Measurements from ENCODE around the gene PCDHGB3.
"Not testable (repeated sequence)": the region's sequence is repeated elsewhere in the genome, so short reads cannot be mapped to it uniquely, and the experiment has no call there.

Gene PCDHGB3

GRCh38 chr5:141359790-141360426, 10.1 kb upstream of the PCDHGB3 start, which contains the start of gene PCDHGB2:
Gene PCDHGB2, plus strand, starts transcription at chr5:141359994. Its CDS starts 142 bp downstream, at chr5:141360136.
- peak; percentile 3 for DNase-seq

GRCh38 chr5:141360685-141361084, 9.4 kb upstream of the PCDHGB3 start:
- no peak for DNase-seq

GRCh38 chr5:141362719-141363118, 7.3 kb upstream of the PCDHGB3 start:
- no peak for DNase-seq

DNA sequence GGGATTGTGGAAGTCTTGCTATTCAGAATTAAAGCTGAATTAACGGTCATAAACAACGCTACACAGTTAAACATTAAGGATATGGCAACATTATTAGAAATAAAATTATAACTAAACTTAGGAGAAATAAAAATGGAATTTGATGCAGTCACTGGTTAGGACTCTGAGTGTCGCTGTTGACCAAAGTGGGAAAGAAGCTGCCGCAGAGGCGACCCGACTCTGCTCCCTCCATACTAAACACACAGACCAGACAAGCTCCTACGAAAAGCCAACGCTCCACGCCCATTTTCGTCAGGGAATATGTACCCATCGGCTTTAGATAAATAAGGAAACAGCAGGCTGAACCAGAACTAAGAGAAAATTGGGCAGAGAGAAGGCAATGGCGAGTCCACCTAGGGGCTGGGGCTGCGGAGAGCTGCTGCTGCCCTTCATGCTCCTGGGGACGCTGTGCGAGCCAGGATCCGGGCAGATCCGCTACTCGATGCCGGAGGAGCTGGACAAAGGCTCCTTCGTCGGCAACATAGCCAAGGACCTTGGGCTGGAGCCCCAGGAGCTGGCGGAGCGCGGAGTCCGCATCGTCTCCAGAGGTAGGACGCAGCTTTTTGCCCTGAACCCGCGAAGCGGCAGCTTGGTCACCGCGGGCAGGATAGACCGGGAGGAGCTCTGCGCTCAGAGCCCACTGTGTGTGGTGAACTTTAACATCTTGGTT, 5.9 kb upstream of the PCDHGB3 start, which contains the start of gene PCDHGA5:
TSS of gene PCDHGA5 (plus strand) at position 211 of the 709 bp plus-strand sequence. CDS start at position 380, 169 bp downstream.
- DNase-seq, result no peak

DNA sequence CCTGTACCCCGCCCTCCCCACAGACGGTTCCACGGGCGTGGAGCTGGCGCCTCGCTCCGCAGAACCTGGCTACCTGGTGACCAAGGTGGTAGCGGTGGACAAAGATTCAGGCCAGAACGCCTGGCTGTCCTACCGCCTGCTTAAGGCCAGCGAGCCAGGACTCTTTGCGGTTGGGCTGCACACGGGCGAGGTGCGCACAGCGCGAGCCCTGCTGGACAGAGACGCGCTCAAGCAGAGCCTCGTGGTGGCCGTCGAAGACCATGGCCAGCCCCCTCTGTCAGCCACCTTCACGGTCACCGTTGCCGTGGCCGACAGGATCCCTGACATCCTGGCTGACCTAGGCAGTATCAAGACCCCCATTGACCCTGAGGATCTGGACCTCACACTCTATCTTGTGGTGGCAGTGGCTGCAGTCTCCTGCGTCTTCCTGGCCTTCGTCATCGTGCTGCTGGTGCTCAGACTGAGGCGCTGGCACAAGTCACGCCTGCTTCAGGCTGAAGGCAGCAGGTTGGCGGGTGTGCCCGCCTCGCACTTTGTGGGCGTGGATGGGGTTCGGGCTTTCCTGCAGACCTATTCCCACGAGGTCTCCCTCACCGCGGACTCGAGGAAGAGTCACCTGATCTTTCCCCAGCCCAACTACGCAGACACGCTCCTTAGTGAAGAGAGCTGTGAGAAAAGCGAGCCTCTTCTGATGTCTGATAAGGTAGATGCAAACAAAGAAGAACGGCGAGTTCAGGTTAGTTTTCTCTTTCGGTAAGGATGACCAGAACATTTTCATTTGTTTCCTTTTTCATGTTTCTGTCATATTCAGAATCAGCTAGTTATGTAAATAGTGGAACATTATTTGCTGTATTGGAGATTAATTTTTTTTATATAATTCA, 3.8 kb upstream of the PCDHGB3 start:
- no peak for DNase-seq

- no peak for DNase-seq
Observed at GRCh38 chr5:141371572-141372475, 1.8 kb downstream of the PCDHGB3 start.

DNA sequence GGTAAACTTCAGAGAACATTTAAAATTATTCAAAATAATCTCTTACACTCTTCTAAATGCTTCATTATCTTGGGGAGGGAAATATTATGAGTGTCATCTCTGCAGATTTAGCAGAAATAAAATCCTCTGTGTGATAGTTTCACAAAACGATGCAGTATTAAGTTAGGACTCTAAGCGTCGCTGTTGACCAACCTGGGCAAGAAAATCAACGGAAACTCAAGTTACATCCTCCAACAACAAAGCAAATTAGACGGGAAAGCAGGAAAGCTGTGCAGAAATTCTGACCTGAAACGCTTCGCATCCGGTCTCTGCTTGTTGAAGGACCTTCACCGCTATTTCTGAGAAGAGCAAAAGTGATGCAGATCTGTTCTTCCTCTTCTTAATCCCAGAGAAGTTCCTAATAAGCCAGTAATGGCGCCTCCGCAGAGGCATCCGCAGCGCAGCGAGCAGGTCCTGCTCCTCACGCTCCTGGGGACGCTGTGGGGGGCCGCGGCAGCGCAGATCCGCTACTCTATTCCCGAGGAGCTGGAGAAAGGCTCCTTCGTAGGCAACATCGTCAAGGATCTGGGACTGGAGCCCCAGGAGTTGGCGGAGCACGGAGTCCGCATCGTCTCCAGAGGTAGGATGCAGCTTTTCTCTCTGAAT, 3.8 kb downstream of the PCDHGB3 start, which contains the start of gene PCDHGA6:
TSS of gene PCDHGA6 (plus strand) at position 219 of the 645 bp plus-strand sequence. CDS start at position 412, 193 bp downstream.
- no peak for DNase-seq

- no peak for DNase-seq
Observed at GRCh38 chr5:141374627-141375026, 4.6 kb downstream of the PCDHGB3 start.

GRCh38 chr5:141375444-141376155, 5.6 kb downstream of the PCDHGB3 start:
- DNase-seq, result not testable (repeated sequence)

DNA sequence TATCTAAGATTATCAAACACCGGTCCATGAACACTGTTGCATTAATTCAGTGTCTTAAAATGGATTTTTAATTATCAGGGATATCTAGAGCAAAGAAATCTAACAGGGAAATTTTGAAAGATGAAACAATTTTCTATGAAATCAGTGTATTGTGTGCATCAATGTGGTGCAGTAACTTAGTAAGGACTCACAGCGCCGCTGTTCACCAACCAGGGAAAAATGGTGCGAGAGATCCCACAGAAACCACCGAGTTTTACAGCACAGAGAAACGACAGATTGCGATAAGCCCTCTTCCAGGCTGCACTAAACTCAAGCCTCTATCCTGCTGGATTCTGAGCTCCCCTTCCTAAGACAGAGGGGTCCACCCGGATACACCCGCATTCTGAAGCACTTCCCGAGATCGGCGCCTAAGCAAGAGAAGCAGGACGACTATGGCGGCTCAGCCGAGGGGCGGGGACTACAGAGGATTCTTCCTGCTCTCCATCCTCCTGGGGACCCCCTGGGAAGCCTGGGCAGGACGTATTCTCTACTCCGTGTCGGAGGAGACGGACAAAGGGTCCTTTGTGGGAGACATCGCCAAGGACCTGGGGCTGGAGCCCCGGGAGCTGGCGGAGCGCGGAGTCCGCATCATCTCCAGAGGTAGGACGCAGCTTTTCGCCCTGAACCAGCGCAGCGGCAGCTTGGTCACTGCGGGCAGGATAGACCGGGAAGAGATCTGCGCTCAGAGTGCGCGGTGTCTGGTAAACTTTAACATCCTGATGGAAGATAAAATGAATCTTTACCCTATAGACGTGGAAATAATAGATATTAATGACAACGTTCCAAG, 12.6 kb downstream of the PCDHGB3 start, which contains the start of gene PCDHGA7:
TSS of gene PCDHGA7 (plus strand) at position 274 of the 826 bp plus-strand sequence. CDS start at position 432, 158 bp downstream.
- no peak for DNase-seq

DNA sequence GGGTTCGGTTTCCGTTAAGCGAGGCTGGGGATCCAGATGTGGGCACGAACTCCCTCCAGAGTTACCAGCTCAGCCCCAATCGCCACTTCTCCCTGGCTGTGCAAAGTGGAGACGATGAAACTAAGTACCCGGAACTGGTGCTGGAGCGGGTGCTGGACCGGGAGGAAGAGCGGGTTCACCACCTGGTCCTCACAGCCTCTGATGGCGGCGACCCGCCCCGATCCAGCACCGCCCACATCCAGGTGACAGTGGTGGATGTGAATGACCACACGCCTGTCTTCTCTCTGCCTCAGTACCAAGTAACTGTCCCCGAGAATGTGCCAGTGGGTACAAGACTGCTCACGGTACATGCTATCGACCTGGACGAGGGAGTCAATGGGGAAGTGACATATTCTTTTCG, 13.3 kb downstream of the PCDHGB3 start:
- no peak for DNase-seq

GRCh38 chr5:141384471-141385267, 14.6 kb downstream of the PCDHGB3 start:
- no peak for DNase-seq

DNA sequence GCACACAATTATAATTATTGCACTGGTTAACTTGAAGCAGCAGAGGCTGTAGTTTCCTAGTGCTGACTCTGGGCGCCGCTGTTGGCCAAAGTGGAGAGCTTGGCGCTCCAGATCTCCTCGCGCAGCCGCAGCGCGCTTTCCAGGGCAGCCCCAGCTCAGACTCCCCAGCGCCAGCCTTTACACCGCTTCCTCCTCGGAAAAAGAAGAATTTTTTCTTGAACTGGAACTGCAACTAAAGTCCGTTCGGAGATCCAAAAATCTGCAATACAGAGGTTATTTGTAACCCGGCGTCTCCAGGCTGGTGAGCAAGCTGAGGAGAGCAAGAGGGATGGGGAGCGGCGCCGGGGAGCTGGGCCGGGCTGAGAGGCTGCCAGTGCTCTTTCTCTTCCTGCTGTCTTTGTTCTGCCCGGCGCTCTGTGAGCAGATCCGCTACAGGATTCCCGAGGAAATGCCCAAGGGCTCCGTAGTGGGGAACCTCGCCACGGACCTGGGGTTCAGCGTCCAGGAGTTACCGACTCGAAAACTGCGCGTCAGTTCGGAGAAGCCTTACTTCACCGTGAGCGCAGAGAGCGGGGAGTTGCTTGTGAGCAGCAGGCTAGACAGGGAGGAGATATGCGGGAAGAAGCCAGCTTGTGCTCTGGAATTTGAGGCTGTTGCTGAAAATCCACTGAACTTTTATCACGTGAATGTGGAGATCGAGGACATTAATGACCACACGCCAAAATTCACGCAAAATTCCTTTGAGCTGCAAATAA, 17.7 kb downstream of the PCDHGB3 start, which contains the start of gene PCDHGB4:
TSS of gene PCDHGB4 (plus strand) at position 142 of the 755 bp plus-strand sequence. CDS start at position 329, 187 bp downstream.
- peak; percentile 38 for DNase-seq

- DNase-seq, result no peak
Observed at GRCh38 chr5:141388661-141389060, 18.6 kb downstream of the PCDHGB3 start.

- DNase-seq, result no peak
Observed at GRCh38 chr5:141389153-141390042, 19.4 kb downstream of the PCDHGB3 start.

GRCh38 chr5:141392429-141393198, 22.6 kb downstream of the PCDHGB3 start, which contains the start of gene PCDHGA8:
Gene PCDHGA8, plus strand, starts transcription at chr5:141392633. Its CDS starts 181 bp downstream, at chr5:141392814.
- DNase-seq, result no peak
